ENCODE data around the gene SCN2A.

DNA sequence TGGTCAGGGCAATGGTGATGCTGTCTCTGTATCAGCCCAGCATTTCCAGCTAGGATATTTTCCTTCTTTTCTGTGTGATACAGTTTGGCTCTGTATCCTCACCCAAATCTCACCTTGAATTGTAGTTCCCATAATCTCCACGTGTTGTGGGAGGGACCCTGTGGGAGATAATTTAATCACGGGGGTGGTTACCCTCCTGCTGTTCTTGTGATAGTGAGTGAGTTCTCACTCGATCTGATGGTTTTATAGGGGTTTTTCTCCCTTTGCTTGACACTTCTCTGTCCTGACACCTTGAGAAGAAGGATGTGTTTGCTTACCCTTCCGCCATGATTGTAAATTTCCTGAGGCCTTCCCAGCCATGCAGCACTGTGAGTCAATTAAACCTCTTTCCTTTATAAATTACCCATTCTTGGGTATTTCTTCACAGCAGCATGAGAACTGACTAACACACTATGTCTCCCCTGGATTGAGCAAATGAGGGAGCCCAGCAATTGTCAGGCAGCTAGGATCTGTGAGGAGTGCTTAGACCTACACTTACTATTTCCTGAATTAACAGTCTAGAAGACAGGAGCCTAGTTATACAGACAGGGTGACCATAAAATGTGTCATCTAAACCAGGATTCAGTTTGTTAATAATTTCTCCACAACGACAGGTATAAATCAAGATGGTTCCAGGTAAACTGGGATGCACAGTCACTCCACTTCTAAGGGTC is 6.0 kb downstream of the SCN2A start:
- no peak for TF ChIP-seq POLR2A (IDR thresholded peaks at IDR 0.05)
- TF ChIP-seq, protein P1, sequence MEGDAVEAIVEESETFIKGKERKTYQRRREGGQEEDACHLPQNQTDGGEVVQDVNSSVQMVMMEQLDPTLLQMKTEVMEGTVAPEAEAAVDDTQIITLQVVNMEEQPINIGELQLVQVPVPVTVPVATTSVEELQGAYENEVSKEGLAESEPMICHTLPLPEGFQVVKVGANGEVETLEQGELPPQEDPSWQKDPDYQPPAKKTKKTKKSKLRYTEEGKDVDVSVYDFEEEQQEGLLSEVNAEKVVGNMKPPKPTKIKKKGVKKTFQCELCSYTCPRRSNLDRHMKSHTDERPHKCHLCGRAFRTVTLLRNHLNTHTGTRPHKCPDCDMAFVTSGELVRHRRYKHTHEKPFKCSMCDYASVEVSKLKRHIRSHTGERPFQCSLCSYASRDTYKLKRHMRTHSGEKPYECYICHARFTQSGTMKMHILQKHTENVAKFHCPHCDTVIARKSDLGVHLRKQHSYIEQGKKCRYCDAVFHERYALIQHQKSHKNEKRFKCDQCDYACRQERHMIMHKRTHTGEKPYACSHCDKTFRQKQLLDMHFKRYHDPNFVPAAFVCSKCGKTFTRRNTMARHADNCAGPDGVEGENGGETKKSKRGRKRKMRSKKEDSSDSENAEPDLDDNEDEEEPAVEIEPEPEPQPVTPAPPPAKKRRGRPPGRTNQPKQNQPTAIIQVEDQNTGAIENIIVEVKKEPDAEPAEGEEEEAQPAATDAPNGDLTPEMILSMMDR (IDR thresholded peaks at IDR 0.05): no peak

All from body of pancreas (tissue), 4 donors.